H54 (cell line): ENCODE data around the gene SLFN12.
"Not testable (repeated sequence)": the region's sequence is repeated elsewhere in the genome, so short reads cannot be mapped to it uniquely, and the experiment has no call there.

ENCODE experiments used
- DNase-seq: peaks from one replicate; pipeline ENCODE4 v3.0.0; 2011; ENCODE audit warnings: low spot score, mixed read lengths; ENCODE audit not compliant: insufficient read length
- FAIRE-seq: peaks from 3 replicates; lab custom pipeline; 2011; peaks lifted over from hg19 to GRCh38; lab: Jason Lieb, UNC
- POLR2A ChIP-seq: IDR thresholded peaks from 2 replicates; pipeline ENCODE4 v1.6.1; 2011; ENCODE audit warnings: low read depth, mild to moderate bottlenecking, low read length

The SLFN12 gene

DNA sequence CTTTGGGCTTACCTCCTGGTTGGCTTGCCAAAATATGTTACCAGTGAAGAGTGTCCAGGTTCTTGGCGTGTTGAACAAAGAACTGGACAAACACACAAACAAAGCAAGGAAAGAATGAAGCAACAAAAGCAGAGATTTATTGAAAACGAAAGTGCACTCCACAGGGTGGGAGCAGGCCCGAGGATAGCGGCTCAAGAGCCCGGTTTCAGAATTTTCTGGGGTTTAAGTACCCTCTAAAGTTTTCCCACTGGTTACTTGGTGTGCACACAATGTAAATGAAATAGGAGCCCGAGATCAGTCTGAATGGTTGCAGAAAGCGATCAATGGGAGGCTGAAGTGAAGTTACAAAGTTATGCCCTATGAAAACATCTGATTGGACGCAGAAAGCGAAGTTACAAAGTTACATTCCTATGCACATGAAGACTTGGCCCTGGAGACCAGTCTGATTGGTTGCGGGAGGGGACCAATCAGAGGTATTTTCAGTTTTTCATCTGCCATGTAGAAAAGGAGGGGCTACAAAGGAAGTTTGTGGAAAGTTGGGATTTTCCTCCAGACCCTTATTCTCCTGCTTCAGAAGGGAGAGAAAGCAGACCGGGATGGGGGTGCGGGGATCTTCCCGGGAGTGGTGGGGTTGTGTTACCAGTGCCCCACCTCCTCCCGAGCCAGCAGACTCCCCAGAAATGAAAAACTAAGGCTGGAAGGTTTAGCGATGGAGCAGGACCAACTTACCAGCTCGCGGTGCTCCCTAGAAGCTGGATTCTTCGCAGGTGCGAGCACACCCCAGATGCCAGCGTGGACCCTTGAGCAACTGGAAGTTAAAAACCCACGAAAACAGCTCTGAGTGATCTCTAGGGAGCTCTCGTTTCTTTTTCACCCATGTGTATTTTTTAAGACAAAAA, at the start of gene SLFN12:
Gene SLFN12, minus strand, starts transcription at position 325 of the 899 bp plus-strand sequence. CDS start 9,472 bp downstream, outside the sequence.
- DNase-seq (peak; percentile 44), FAIRE-seq (peak; percentile 91)

DNA sequence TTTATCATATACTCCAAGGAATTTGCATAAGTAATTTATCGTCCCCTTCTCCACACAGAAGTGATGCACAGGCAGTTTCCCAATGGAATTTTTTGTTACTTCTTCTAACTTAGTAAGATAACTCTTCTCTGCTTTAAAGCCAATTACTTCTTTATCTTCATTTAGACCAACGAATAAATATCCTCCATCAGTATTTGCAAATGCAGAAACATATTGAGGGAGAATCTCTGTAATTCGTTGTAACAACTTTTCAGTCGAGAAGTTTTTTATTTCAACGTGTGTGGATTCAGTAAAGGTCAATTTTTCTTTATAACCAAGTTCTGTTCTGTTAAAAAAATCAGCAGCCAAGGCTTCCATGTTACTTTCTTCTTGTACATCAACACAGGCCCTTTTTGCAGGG, 47.0 kb upstream of the SLFN12 start:
- no peak for TF ChIP-seq POLR2A
- DNase-seq = no peak
- FAIRE-seq = no peak

More for the DNA sequence above, at the start of gene SLFN12:
- peak; percentile 42; the same call in 1 of the 2 replicates for TF ChIP-seq POLR2A

DNA sequence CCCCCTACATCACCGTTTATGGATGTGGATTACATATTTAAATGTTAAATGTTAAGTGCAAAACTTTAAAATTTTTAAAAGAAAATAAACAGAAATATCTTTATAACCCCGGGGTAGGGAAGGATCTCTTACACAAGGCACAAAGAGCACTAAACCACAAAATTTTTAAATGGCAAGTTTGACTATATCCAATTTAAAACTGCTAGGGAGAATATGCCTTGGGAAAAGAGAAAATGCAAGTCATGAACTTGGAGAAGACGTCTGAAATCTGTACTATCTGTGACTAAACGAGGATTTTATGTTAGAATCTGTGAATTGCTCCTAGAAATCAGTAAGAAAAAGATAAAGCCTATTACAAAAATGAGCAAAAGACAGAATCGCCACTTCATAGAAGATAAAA, 44.9 kb upstream of the SLFN12 start:
- DNase-seq (no peak), FAIRE-seq (no peak)
- TF ChIP-seq POLR2A = no peak

DNA sequence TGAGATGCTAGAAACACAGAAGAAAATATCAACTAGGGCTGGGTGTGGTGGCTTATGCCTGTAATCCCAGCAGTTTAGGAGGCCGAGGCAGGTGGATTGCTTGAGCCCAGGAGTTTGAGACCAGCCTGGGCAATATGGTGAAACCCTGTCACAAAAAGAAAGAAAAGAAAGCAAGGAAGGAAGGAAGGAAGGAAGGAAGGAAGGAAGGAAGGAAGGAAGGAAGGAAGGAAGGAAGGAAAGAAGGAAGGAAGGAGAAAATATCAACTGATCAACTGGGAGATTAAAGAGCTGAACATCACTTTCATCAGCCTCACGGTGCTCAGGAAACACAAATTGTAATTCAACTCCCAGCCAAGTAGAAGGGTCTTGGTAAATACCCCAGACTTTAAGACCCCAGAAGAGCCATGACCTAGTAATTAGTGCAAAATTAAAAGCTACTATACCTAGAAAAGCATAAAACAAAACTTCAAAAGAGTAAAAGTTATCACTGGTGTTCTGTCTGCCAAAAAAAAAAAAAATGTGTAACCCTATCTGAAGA, 44.1 kb upstream of the SLFN12 start:
- FAIRE-seq (no peak), DNase-seq (no peak)
- no peak for TF ChIP-seq POLR2A

DNA sequence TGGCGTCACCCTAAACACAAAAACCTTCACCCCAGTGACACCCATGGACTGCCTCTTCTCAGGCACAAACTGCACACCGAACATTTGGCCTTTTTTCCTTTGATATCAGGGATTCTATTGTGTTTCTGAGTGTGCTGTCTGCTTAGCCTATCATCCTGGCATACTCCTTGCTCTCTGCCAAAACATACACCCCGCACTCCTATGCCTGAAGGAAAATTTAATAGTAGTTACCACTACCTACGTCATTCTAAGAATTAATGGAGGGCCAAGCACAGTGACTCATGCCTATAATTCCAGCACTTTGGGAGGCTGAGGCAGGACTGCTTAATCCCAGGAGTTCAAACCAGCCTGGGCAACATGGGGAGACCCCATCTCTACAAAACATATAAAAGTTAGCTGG, 36.2 kb upstream of the SLFN12 start:
- no peak for DNase-seq
- no peak for TF ChIP-seq POLR2A
- no peak for FAIRE-seq

DNA sequence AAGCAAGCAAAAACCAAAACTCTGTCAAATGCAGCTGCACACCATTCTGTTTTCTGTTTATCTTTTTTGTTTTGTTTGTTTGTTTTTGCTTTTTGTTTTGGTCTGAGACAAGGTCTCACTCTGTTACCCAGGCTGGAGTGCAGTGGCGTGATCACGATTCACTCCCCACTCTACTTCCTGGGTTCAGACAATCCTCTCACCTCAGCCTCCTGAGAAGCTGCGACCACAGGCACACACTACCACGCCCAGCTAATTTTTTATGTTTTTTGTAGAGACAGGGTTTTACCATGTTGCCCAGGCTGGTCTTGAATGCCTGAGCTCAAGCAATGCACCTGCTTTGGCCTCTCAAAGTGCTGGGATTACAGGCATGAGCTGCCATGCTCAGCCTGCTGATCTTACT, 35.5 kb upstream of the SLFN12 start:
- TF ChIP-seq POLR2A = no peak
- FAIRE-seq (no peak), DNase-seq (no peak)

DNA sequence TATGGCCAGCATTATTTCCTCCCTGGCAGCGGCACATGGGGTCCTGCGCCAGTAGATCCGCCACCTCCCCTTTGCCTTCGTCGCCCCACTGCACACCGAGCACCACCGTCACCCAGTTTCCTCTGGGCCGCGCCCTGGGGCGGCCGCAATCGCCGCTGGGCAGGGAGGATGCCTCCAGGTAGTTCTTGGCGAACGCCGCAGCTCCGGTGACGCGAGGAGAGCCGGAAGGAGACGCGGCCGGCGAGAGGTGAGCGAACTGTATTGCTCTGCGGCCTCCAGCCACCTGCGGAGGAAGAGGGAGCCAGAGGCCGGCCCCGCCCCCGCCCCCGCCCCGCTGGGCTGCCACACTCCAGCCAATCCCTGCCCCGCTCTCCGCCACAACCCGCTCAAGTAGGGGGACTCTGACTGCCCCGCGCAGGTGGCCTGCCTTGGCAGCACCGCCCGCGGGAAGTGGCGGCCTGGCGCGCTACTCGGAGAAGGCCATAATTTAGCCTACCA, 28.1 kb upstream of the SLFN12 start:
- no peak for DNase-seq
- TF ChIP-seq POLR2A = no peak
- no peak for FAIRE-seq

DNA sequence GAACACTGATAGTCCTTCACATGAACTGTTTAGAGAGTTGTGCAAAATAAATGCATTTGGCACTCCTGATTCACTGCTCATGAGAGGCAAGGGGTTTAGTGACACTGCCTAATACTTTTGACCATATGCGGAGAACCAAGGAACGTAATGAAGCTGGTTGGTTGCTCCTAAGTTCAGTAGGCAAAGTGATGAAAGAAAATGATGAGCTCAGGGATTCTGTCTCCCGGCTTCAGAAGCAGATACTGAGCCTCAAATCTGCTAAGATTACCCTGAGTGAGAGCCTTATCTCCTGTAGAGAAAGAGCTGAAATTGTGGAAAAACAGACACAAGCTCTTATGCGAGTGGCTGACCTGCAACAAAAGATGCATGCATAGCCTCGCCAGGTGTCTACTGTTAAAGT, 21.7 kb upstream of the SLFN12 start:
- DNase-seq, FAIRE-seq: not testable (repeated sequence)

DNA sequence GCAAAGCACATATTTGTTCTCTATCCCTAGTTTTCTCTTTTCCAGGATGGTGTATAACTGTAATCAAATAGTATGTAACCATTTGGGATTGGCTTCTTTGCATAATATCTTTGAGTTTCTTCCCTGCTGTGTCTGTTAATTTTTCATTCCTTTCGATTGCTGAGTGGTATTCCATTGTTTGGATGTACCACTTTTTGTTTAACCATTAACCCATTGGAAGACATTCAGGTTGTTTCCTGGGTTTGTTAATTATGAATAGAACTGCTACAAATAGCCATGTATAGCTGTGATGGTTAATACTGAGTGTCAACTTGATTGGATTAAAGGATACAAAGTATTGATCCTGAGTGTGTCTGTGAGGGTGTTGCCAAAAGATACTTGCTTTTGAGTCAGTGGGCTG, 20.9 kb upstream of the SLFN12 start:
- no peak for DNase-seq
- FAIRE-seq = no peak
- TF ChIP-seq POLR2A = no peak

DNA sequence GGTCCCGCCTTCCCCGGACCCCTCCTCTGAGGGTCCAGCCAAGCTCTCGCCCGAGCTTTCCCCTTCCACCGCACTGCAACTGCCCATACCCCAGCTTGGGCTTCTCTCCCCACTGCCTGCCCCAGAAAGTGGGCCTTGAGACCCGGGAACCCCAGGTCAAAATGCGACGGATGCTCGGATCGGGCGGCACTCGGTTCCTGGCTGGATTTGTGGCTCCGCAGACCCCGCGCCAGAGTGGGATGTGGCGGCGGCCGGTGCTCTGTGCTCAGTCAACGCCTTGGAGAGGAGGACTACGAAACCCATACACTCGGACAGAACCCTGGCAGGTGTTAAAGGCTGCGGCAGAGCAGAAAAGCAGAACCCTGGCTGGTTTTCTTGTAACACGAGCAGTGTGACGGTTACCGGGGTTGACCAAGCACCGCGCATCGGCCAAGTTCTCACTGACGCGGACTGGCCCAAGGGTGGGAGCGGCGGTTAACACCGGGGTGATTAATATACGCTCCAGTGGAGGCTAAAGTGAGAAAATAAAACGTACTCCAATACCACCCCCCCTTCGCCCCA, 17.2 kb upstream of the SLFN12 start:
- no peak for DNase-seq
- no peak for TF ChIP-seq POLR2A
- FAIRE-seq = no peak

DNA sequence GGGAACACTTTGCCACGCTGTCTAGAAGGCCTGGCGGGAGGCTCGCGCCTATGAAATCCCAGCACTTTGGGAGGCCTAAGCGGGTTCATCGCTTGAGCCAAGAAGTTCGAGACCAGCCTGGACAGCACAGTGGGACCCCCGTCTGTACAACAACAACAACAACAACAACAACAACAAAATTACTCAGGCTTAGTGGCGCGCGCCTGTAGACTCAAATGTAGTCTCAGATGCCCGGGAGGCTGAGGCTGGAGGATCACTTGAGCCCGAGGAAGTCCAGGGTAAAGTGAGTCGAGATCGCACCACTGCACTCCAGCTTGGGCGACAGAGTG, 16.6 kb upstream of the SLFN12 start:
- no peak for TF ChIP-seq POLR2A
- DNase-seq = no peak
- FAIRE-seq = no peak

DNA sequence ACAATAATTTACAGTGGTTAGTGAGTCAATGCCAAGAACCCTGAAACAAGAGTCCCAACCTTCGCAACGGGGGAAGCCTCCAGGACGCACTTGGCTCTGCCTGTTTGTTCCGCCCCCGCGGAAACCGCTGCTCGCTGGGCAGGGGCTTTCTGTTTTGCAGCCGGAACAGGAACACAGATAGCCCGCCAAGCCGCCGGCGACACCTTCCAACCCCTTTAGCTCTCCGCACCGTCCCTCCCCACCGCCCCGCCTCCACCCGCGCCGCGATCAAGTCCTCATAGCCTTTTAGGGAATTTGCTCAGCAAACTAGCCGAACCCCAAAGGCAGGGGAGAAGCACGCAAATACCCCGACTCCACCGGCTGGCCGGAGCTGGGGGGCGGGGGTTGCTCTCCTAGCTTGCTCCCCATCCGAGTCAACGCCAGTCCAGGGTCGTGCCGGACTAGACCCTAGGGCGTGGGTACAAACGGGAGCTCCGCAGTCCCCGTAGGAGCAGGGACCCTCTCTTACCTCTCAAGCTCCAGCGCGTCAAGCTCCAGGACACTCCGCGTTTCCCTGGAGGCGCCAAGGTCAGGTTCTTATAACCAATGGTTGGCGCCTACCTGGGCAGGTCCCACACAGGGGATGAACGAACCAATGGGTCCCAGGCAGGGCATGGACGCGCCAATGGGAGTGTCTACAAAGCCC, 16.1 kb upstream of the SLFN12 start, which contains the start of gene SLFN13:
Gene SLFN13, minus strand, starts transcription at position 553 of the 685 bp plus-strand sequence. CDS start 3,086 bp downstream, outside the sequence.
- TF ChIP-seq POLR2A = no peak; the same call in none of the 2 replicates
- no peak for FAIRE-seq
- DNase-seq = peak; percentile 38

DNA sequence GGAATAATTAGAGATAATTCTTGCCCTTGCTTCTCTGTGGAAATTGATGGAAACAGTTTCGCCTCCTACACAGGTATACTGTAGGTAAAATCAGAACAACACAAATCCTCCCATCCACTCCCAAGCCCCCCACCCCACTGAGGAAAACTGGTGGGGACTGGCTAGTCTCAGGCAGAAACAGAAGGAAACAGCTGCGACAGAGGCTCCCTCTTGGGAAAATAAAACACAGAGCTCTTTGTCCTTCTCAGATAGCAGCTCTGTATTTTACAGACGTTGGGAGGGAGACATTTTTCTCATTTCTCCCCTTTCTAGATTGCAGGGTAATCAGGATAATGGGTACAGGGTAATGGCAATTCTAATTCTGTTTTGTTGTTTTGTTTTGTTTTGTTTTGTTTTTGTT, 15.2 kb upstream of the SLFN12 start:
- DNase-seq (no peak), FAIRE-seq (no peak)
- TF ChIP-seq POLR2A = no peak

DNA sequence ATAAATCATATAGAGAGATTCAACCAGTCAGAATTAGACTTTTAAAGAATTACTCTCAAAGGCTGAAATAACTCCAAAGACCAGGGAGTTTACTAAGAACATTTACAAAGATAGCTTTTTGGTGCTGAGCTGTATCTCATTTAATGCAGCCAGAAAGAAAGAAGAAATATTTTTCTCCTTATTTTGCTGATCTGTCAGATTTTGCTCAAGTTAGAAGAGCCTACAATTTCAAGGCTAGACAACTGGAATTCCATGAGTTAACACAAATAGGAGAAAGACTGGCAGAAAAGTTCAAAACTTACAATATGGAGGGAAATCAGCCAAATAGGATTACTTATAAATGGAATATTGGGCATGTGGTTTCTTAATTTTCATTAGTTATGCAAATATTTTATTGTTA, 6.1 kb upstream of the SLFN12 start:
- DNase-seq (no peak), FAIRE-seq (no peak)
- no peak for TF ChIP-seq POLR2A
